ENCODE results near the gene CNGB1. TPM values are rescaled to one million over a fixed set of nuclear protein-coding genes. Genes with fewer than 3 reads are reported as not detected.

The CNGB1 gene
- total RNA-seq, 1 experiment from 2014 or later: not detected

- ChIA-PET POLR2A (interaction anchor here (0.5 kb wide), 1 partner anchor 49 kb away, joined by 3 read pairs; no protein-coding TSS in a partner anchor), CTCF (interaction anchor here (1.5 to 1.8 kb wide), 3 partner anchors 24 to 194 kb away, joined by 4 to 7 read pairs (median 5); no protein-coding TSS in a partner anchor)
- Mint-ChIP-seq H3K4me1 (peaks cover 2% of the 10 kb centered on the region; the same call in 1 of the 2 replicates), H3K27ac (no peak overlapping the region), H3K27me3 (ENCODE audit: low read depth) (no peaks in the 10 kb centered on the region), H3K9me3 (no peaks in the 10 kb centered on the region), H3K4me3 (no peak overlapping the region), H3K36me3 (no peaks in the 10 kb centered on the region)
- TF ChIP-seq, protein P1, sequence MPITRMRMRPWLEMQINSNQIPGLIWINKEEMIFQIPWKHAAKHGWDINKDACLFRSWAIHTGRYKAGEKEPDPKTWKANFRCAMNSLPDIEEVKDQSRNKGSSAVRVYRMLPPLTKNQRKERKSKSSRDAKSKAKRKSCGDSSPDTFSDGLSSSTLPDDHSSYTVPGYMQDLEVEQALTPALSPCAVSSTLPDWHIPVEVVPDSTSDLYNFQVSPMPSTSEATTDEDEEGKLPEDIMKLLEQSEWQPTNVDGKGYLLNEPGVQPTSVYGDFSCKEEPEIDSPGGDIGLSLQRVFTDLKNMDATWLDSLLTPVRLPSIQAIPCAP (CRISPR knock-in tag; IDR thresholded peaks at IDR 0.05): no peak
- TF ChIP-seq MLX (CRISPR knock-in tag; IDR thresholded peaks at IDR 0.05) (no peak), JAZF1 (CRISPR knock-in tag; IDR thresholded peaks at IDR 0.05) (no peak), NR2C2 (CRISPR knock-in tag; IDR thresholded peaks at IDR 0.05) (no peak), ZNF219 (CRISPR knock-in tag; IDR thresholded peaks at IDR 0.05; ENCODE audit: borderline replicate concordance) (no peak), ATF1 (CRISPR knock-in tag; IDR thresholded peaks at IDR 0.05) (no peak), CBFB (CRISPR knock-in tag; IDR thresholded peaks at IDR 0.05; ENCODE audit: low read depth) (no peak), CREM (CRISPR knock-in tag; IDR thresholded peaks at IDR 0.05) (no peak)
- TF ChIP-seq, protein P2, sequence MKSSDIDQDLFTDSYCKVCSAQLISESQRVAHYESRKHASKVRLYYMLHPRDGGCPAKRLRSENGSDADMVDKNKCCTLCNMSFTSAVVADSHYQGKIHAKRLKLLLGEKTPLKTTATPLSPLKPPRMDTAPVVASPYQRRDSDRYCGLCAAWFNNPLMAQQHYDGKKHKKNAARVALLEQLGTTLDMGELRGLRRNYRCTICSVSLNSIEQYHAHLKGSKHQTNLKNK (CRISPR knock-in tag; IDR thresholded peaks at IDR 0.05): no peak
- TF ChIP-seq, protein P3, sequence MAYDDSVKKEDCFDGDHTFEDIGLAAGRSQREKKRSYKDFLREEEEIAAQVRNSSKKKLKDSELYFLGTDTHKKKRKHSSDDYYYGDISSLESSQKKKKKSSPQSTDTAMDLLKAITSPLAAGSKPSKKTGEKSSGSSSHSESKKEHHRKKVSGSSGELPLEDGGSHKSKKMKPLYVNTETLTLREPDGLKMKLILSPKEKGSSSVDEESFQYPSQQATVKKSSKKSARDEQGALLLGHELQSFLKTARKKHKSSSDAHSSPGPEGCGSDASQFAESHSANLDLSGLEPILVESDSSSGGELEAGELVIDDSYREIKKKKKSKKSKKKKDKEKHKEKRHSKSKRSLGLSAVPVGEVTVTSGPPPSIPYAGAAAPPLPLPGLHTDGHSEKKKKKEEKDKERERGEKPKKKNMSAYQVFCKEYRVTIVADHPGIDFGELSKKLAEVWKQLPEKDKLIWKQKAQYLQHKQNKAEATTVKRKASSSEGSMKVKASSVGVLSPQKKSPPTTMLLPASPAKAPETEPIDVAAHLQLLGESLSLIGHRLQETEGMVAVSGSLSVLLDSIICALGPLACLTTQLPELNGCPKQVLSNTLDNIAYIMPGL (CRISPR knock-in tag; IDR thresholded peaks at IDR 0.05): no peak
- TF ChIP-seq, protein P4, sequence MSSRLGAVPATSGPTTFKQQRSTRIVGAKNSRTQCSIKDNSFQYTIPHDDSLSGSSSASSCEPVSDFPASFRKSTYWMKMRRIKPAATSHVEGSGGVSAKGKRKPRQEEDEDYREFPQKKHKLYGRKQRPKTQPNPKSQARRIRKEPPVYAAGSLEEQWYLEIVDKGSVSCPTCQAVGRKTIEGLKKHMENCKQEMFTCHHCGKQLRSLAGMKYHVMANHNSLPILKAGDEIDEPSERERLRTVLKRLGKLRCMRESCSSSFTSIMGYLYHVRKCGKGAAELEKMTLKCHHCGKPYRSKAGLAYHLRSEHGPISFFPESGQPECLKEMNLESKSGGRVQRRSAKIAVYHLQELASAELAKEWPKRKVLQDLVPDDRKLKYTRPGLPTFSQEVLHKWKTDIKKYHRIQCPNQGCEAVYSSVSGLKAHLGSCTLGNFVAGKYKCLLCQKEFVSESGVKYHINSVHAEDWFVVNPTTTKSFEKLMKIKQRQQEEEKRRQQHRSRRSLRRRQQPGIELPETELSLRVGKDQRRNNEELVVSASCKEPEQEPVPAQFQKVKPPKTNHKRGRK (CRISPR knock-in tag; IDR thresholded peaks at IDR 0.05; ENCODE audit: borderline replicate concordance): no peak
- TF ChIP-seq, protein P5, sequence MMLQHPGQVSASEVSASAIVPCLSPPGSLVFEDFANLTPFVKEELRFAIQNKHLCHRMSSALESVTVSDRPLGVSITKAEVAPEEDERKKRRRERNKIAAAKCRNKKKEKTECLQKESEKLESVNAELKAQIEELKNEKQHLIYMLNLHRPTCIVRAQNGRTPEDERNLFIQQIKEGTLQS (CRISPR knock-in tag; conservative IDR thresholded peaks at IDR 0.05): no peak
- ATAC-seq: no peak
- no peak for DNase-seq (ENCODE audit: low spot score)
Observed at GRCh38 chr16:57969451-57970123, 1.3 kb downstream of the CNGB1 start.

- ATAC-seq: no peak
- no peak overlapping the region for H3K4me3 Mint-ChIP-seq
- ChIA-PET CTCF (no interaction called here), POLR2A (no interaction called here)
- no peak for DNase-seq (ENCODE audit: low spot score)
- no peak overlapping the region for H3K27ac Mint-ChIP-seq
- H3K27me3 Mint-ChIP-seq (ENCODE audit: low read depth): no peaks in the 10 kb centered on the region
- H3K9me3 Mint-ChIP-seq: no peaks in the 10 kb centered on the region
- H3K4me1 Mint-ChIP-seq: peaks cover 2% of the 10 kb centered on the region; the same call in 1 of the 2 replicates
- no peak for TF ChIP-seq ZNF138 (CRISPR knock-in tag; conservative IDR thresholded peaks at IDR 0.05)
- no peak for TF ChIP-seq GTF2I (CRISPR knock-in tag; conservative IDR thresholded peaks at IDR 0.05)
- no peak for TF ChIP-seq NR3C1 (CRISPR knock-in tag; conservative IDR thresholded peaks at IDR 0.05; ENCODE audit: low read depth)
- no peaks in the 10 kb centered on the region for H3K36me3 Mint-ChIP-seq
Observed at GRCh38 chr16:57967916-57968315, 3.0 kb downstream of the CNGB1 start.

DNA sequence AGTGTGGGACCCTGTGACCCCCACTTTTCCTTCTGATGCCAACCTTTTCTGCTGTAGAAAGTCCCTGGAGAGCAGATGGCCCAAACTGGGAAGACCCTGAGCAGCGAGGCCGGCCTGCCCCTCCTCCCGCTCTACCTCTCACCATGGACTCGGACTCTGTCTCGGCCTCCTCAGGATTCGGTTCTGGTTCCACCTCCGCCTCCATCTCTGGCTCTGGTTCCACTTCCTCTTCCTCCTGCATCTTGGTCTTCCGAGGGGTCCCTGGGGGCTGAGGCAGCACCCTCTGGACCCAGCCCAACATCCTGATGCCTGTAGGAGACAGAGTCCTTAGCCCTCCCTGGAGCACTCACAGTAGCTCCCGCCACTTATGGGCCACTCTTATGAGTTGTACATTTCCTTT lies 3.9 kb downstream of the CNGB1 start:
- no peaks in the 10 kb centered on the region for H3K36me3 Mint-ChIP-seq
- no peak overlapping the region for H3K27ac Mint-ChIP-seq
- ChIA-PET POLR2A (no interaction called here), CTCF (no interaction called here)
- ATAC-seq (no peak), DNase-seq (ENCODE audit: low spot score) (no peak)
- no peaks in the 10 kb centered on the region for H3K9me3 Mint-ChIP-seq
- H3K27me3 Mint-ChIP-seq (ENCODE audit: low read depth): no peaks in the 10 kb centered on the region
- H3K4me3 Mint-ChIP-seq: no peak overlapping the region
- H3K4me1 Mint-ChIP-seq: peaks cover 2% of the 10 kb centered on the region; the same call in 1 of the 2 replicates
- TF ChIP-seq TP53 (CRISPR knock-in tag; IDR thresholded peaks at IDR 0.05): no peak
- TF ChIP-seq, protein P6, sequence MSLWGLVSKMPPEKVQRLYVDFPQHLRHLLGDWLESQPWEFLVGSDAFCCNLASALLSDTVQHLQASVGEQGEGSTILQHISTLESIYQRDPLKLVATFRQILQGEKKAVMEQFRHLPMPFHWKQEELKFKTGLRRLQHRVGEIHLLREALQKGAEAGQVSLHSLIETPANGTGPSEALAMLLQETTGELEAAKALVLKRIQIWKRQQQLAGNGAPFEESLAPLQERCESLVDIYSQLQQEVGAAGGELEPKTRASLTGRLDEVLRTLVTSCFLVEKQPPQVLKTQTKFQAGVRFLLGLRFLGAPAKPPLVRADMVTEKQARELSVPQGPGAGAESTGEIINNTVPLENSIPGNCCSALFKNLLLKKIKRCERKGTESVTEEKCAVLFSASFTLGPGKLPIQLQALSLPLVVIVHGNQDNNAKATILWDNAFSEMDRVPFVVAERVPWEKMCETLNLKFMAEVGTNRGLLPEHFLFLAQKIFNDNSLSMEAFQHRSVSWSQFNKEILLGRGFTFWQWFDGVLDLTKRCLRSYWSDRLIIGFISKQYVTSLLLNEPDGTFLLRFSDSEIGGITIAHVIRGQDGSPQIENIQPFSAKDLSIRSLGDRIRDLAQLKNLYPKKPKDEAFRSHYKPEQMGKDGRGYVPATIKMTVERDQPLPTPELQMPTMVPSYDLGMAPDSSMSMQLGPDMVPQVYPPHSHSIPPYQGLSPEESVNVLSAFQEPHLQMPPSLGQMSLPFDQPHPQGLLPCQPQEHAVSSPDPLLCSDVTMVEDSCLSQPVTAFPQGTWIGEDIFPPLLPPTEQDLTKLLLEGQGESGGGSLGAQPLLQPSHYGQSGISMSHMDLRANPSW (CRISPR knock-in tag; conservative IDR thresholded peaks at IDR 0.05; ENCODE audit: low read depth): no peak
- TF ChIP-seq, protein P7, sequence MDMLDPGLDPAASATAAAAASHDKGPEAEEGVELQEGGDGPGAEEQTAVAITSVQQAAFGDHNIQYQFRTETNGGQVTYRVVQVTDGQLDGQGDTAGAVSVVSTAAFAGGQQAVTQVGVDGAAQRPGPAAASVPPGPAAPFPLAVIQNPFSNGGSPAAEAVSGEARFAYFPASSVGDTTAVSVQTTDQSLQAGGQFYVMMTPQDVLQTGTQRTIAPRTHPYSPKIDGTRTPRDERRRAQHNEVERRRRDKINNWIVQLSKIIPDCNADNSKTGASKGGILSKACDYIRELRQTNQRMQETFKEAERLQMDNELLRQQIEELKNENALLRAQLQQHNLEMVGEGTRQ (CRISPR knock-in tag; IDR thresholded peaks at IDR 0.05): no peak
- no peak for TF ChIP-seq NR2C2 (CRISPR knock-in tag; IDR thresholded peaks at IDR 0.05)
- TF ChIP-seq, protein P8, sequence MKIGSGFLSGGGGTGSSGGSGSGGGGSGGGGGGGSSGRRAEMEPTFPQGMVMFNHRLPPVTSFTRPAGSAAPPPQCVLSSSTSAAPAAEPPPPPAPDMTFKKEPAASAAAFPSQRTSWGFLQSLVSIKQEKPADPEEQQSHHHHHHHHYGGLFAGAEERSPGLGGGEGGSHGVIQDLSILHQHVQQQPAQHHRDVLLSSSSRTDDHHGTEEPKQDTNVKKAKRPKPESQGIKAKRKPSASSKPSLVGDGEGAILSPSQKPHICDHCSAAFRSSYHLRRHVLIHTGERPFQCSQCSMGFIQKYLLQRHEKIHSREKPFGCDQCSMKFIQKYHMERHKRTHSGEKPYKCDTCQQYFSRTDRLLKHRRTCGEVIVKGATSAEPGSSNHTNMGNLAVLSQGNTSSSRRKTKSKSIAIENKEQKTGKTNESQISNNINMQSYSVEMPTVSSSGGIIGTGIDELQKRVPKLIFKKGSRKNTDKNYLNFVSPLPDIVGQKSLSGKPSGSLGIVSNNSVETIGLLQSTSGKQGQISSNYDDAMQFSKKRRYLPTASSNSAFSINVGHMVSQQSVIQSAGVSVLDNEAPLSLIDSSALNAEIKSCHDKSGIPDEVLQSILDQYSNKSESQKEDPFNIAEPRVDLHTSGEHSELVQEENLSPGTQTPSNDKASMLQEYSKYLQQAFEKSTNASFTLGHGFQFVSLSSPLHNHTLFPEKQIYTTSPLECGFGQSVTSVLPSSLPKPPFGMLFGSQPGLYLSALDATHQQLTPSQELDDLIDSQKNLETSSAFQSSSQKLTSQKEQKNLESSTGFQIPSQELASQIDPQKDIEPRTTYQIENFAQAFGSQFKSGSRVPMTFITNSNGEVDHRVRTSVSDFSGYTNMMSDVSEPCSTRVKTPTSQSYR (CRISPR knock-in tag; IDR thresholded peaks at IDR 0.05): no peak

All from WTC11 (cell line).